Measurements from ENCODE around the gene RPL10. TPM values are rescaled to one million over a fixed set of nuclear protein-coding genes. Genes with fewer than 3 reads are reported as not detected.

Gene RPL10
- 8,465 TPM for polyA plus RNA-seq (2013)

GRCh38 chrX:154397888-154398667 lies at the start of gene RPL10:
Gene RPL10, plus strand, starts transcription at chrX:154398377. Its CDS starts 143 bp downstream, at chrX:154398520.
- Histone ChIP-seq H3K36me3 (ENCODE audit: control insufficient read depth in 4 of 4, insufficient read depth in 4 of 4, low read length in 3 of 4) (peaks cover 0 to 24% (median 16%) of the 10 kb centered on the region in 4 experiments), H3K27me3 (replicated peaks in 2 of 5; ENCODE audit: control insufficient read depth in 4 of 5, insufficient read depth in 5 of 5, low read length in 4 of 5) (no peaks in the 10 kb centered on the region), H3K4me3 (ENCODE audit: control insufficient read depth in 1 of 7, extremely low read depth in 1 of 7, insufficient read depth in 4 of 7, low read depth in 2 of 7, low read length in 6 of 7) (peak within 1 kb of the TSS; percentile 60 to 89 (median 77)), H3K4me1 (ENCODE audit: control extremely low read depth in 1 of 4, control insufficient read depth in 4 of 4, insufficient read depth in 4 of 4, low read length in 3 of 4) (peaks cover 0 to 22% (median 12%) of the 10 kb centered on the region in 4 experiments), H3K27ac (ENCODE audit: insufficient read depth in 1 of 2, low read depth in 1 of 2, low read length in 2 of 2, poor library complexity in 1 of 2, severe bottlenecking in 2 of 2) (peak within 1 kb of the TSS; percentile 94 to 97), H3K9me3 (ENCODE audit: control extremely low read depth in 1 of 5, control insufficient read depth in 4 of 5, insufficient read depth in 2 of 5, low read depth in 1 of 5, low read length in 4 of 5) (peaks cover 0 to 9% (median 0%) of the 10 kb centered on the region in 5 experiments)
- 40% methylated on average over 64 of the region's 69 CpGs for WGBS (ENCODE audit: insufficient coverage)
- DNase-seq = peak; percentile 94 to 98 (median 97)
- POLR2A ChIA-PET = interaction anchor here (0.6 to 3.0 kb wide), 7 partner anchors 11 to 427 kb away, joined by 3 to 18 read pairs (median 4); partner anchors contain the start of genes DNASE1L1, SLC10A3 and TAFAZZIN
- CTCF ChIA-PET = interaction anchor here (0.8 to 1.4 kb wide), 5 partner anchors 14 to 143 kb away, joined by 3 to 4 read pairs (median 3); no protein-coding TSS in a partner anchor

DNA sequence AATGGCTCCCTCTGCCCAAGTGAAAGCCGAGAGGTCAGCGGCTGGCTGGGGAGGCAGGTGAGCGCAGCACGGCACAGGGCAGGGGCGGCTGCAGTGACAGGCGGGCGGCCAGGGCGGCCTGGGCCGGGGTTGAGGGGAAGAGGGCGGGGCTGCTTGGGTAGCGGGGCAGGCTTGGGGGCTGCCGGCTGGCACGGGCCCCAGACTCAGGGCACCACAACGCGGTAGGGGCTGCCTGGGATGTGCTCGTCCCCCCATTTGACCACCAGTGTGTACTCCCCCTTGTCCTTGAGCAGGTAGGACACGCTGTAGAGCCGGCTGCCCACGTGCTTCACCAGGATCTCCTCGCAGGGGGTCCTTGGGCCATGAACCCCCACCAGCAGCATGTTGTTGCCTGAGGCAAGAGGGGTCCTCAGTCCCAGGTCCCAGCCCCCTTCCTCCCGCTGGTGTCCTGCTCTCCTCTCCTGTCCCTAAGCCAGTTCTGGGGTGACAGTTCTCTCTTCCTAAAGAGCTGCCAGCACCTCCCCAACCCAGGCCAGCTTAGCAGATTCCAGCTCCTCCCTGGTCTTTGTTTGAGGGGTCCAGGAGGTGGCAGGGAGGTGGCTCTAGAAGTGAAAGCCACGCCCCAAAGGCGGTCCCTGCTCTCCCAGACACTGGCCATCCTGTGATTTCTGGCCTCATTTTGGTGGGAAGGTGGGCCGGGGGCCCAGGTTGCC lies 49.4 kb upstream of the RPL10 start:
- CTCF ChIA-PET = interaction anchor here (1.2 kb wide), 2 partner anchors 13 to 15 kb away, joined by 3 read pairs; no protein-coding TSS in a partner anchor
- H3K36me3 ChIP-seq (ENCODE audit: control insufficient read depth in 4 of 4, insufficient read depth in 4 of 4, low read length in 3 of 4) = peaks cover 0 to 57% (median 30%) of the 10 kb centered on the region in 4 experiments
- peaks cover 0 to 13% (median 11%) of the 10 kb centered on the region in 4 experiments for H3K4me1 ChIP-seq (ENCODE audit: control extremely low read depth in 1 of 4, control insufficient read depth in 4 of 4, insufficient read depth in 4 of 4, low read length in 3 of 4)

GRCh38 chrX:154349359-154349935 lies 48.7 kb upstream of the RPL10 start:
- Histone ChIP-seq H3K9me3 (ENCODE audit: control extremely low read depth in 1 of 5, control insufficient read depth in 4 of 5, insufficient read depth in 2 of 5, low read depth in 1 of 5, low read length in 4 of 5) (no peaks in the 10 kb centered on the region), H3K27ac (ENCODE audit: insufficient read depth in 1 of 2, low read depth in 1 of 2, low read length in 2 of 2, poor library complexity in 1 of 2, severe bottlenecking in 2 of 2) (no peak overlapping the region), H3K27me3 (replicated peaks in 2 of 5; ENCODE audit: control insufficient read depth in 4 of 5, insufficient read depth in 5 of 5, low read length in 4 of 5) (peaks cover 0 to 7% (median 0%) of the 10 kb centered on the region in 5 experiments), H3K4me3 (ENCODE audit: control insufficient read depth in 1 of 7, extremely low read depth in 1 of 7, insufficient read depth in 4 of 7, low read depth in 2 of 7, low read length in 6 of 7) (no peak overlapping the region), H3K36me3 (ENCODE audit: control insufficient read depth in 4 of 4, insufficient read depth in 4 of 4, low read length in 3 of 4) (peaks cover 4 to 64% (median 33%) of the 10 kb centered on the region in 4 experiments), H3K4me1 (ENCODE audit: control extremely low read depth in 1 of 4, control insufficient read depth in 4 of 4, insufficient read depth in 4 of 4, low read length in 3 of 4) (peaks cover 0 to 13% (median 11%) of the 10 kb centered on the region in 4 experiments)
- POLR2A ChIA-PET = interaction anchor here (1.2 kb wide), 1 partner anchor 20 kb away, joined by 4 read pairs; no protein-coding TSS in a partner anchor
- CTCF ChIA-PET = interaction anchor here (1.2 kb wide), 2 partner anchors 12 to 14 kb away, joined by 3 read pairs; no protein-coding TSS in a partner anchor
- DNase-seq = no peak
- 89% methylated on average over 16 of the region's 19 CpGs for WGBS (ENCODE audit: insufficient coverage)

More for the DNA sequence above, 49.4 kb upstream of the RPL10 start:
- 95% methylated on average over 18 of the region's 24 CpGs for WGBS (ENCODE audit: insufficient coverage)
- no peak for DNase-seq
- POLR2A ChIA-PET = interaction anchor here (1.2 kb wide), 1 partner anchor 21 kb away, joined by 4 read pairs; no protein-coding TSS in a partner anchor
- peaks cover 0 to 7% (median 0%) of the 10 kb centered on the region in 5 experiments for H3K27me3 ChIP-seq (replicated peaks in 2 of 5; ENCODE audit: control insufficient read depth in 4 of 5, insufficient read depth in 5 of 5, low read length in 4 of 5)
- H3K27ac ChIP-seq (ENCODE audit: insufficient read depth in 1 of 2, low read depth in 1 of 2, low read length in 2 of 2, poor library complexity in 1 of 2, severe bottlenecking in 2 of 2) = no peak overlapping the region
- H3K9me3 ChIP-seq (ENCODE audit: control extremely low read depth in 1 of 5, control insufficient read depth in 4 of 5, insufficient read depth in 2 of 5, low read depth in 1 of 5, low read length in 4 of 5) = no peaks in the 10 kb centered on the region
- H3K4me3 ChIP-seq (ENCODE audit: control insufficient read depth in 1 of 7, extremely low read depth in 1 of 7, insufficient read depth in 4 of 7, low read depth in 2 of 7, low read length in 6 of 7) = no peak overlapping the region

- H3K4me3 ChIP-seq (ENCODE audit: control insufficient read depth in 1 of 7, extremely low read depth in 1 of 7, insufficient read depth in 4 of 7, low read depth in 2 of 7, low read length in 6 of 7) = no peak overlapping the region
- no peak overlapping the region for H3K27ac ChIP-seq (ENCODE audit: insufficient read depth in 1 of 2, low read depth in 1 of 2, low read length in 2 of 2, poor library complexity in 1 of 2, severe bottlenecking in 2 of 2)
- ChIA-PET CTCF (no interaction called here), POLR2A (interaction anchor here (1.2 kb wide), 1 partner anchor 19 kb away, joined by 4 read pairs; no protein-coding TSS in a partner anchor)
- DNase-seq = no peak
- H3K36me3 ChIP-seq (ENCODE audit: control insufficient read depth in 4 of 4, insufficient read depth in 4 of 4, low read length in 3 of 4) = peaks cover 4 to 69% (median 37%) of the 10 kb centered on the region in 4 experiments
- no peaks in the 10 kb centered on the region for H3K9me3 ChIP-seq (ENCODE audit: control extremely low read depth in 1 of 5, control insufficient read depth in 4 of 5, insufficient read depth in 2 of 5, low read depth in 1 of 5, low read length in 4 of 5)
- peaks cover 0 to 7% (median 0%) of the 10 kb centered on the region in 5 experiments for H3K27me3 ChIP-seq (replicated peaks in 2 of 5; ENCODE audit: control insufficient read depth in 4 of 5, insufficient read depth in 5 of 5, low read length in 4 of 5)
- peaks cover 0 to 13% (median 11%) of the 10 kb centered on the region in 4 experiments for H3K4me1 ChIP-seq (ENCODE audit: control extremely low read depth in 1 of 4, control insufficient read depth in 4 of 4, insufficient read depth in 4 of 4, low read length in 3 of 4)
- 94% methylated on average over 14 of the region's 15 CpGs for WGBS (ENCODE audit: insufficient coverage)
These were observed 48.2 kb upstream of the RPL10 start for GRCh38 chrX:154349979-154350378.

DNA sequence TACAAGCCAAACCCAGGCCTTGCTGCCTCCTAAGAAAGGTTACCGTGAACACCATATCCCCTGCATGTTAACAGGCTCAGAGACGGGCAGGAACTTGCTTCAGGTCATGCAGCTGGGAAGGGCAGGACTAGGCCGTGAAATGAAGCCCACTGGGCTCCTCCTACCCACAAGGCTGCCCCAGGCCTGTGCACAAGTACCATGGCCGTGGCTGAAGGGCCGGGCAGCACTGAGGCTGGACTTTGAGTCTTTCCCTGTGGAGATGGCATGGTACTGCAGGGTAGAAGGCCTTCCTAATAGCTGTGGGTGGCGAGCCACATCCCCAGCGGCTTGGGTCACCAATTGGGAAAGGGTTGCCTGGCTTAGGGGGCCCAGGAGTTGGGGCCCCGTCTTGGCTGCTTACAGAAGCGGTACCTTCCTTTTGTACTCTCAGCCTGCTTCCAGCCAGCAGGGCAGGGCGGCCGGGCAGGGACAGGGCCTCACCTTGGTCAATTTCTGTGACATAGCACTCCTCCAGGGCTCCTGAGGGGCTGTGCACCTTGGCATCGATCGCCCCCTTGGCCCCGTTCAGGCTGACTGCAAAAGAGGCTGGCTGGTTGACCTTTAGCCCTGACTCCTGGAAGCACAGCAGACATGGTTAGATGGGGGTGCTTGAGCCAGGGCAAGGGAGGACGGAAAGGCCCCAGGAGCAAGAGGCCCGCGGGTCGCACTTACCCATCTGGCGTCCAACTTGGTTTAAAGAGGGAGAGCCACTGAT lies 47.6 kb upstream of the RPL10 start:
- Histone ChIP-seq H3K4me1 (ENCODE audit: control extremely low read depth in 1 of 4, control insufficient read depth in 4 of 4, insufficient read depth in 4 of 4, low read length in 3 of 4) (peaks cover 0 to 13% (median 11%) of the 10 kb centered on the region in 4 experiments), H3K36me3 (ENCODE audit: control insufficient read depth in 4 of 4, insufficient read depth in 4 of 4, low read length in 3 of 4) (peaks cover 4 to 75% (median 41%) of the 10 kb centered on the region in 4 experiments), H3K27ac (ENCODE audit: insufficient read depth in 1 of 2, low read depth in 1 of 2, low read length in 2 of 2, poor library complexity in 1 of 2, severe bottlenecking in 2 of 2) (no peak overlapping the region), H3K4me3 (ENCODE audit: control insufficient read depth in 1 of 7, extremely low read depth in 1 of 7, insufficient read depth in 4 of 7, low read depth in 2 of 7, low read length in 6 of 7) (no peak overlapping the region), H3K9me3 (ENCODE audit: control extremely low read depth in 1 of 5, control insufficient read depth in 4 of 5, insufficient read depth in 2 of 5, low read depth in 1 of 5, low read length in 4 of 5) (no peaks in the 10 kb centered on the region), H3K27me3 (replicated peaks in 2 of 5; ENCODE audit: control insufficient read depth in 4 of 5, insufficient read depth in 5 of 5, low read length in 4 of 5) (peaks cover 0 to 7% (median 0%) of the 10 kb centered on the region in 5 experiments)
- 91% methylated on average over 19 of the region's 19 CpGs for WGBS (ENCODE audit: insufficient coverage)
- ChIA-PET POLR2A (no interaction called here), CTCF (no interaction called here)
- DNase-seq = no peak
